GM12874 (cell line): ENCODE results near the gene SUGP1.

Experiments used
- TF ChIP-seq, protein P1 (sequence below): IDR thresholded peaks from 2 replicates; pipeline ENCODE4 v1.5.1; 2011; ENCODE audit warnings: low read depth, mild to moderate bottlenecking, control low read depth, low read length, moderate library complexity; ENCODE audit not compliant: insufficient read depth

Gene SUGP1

DNA sequence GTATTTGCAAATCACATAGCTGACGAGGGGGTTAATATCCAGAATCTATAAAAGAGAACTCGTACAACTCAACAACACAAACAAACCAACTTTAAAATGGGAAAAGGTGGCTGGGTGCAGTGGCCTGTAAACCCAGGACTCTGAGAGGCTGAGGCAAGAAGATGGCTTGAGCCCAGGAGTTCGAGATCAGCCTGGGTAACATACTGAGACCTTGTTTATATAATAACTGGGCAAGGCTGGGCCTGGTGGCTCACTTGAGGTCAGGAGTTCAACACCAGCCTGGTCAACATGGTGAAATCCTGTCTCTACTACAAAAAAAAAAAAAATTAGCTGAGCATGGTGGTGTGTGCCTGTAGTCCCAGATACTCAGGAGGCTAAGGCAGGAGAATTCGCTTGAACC, 25.4 kb downstream of the SUGP1 start:
- TF ChIP-seq, protein P1, sequence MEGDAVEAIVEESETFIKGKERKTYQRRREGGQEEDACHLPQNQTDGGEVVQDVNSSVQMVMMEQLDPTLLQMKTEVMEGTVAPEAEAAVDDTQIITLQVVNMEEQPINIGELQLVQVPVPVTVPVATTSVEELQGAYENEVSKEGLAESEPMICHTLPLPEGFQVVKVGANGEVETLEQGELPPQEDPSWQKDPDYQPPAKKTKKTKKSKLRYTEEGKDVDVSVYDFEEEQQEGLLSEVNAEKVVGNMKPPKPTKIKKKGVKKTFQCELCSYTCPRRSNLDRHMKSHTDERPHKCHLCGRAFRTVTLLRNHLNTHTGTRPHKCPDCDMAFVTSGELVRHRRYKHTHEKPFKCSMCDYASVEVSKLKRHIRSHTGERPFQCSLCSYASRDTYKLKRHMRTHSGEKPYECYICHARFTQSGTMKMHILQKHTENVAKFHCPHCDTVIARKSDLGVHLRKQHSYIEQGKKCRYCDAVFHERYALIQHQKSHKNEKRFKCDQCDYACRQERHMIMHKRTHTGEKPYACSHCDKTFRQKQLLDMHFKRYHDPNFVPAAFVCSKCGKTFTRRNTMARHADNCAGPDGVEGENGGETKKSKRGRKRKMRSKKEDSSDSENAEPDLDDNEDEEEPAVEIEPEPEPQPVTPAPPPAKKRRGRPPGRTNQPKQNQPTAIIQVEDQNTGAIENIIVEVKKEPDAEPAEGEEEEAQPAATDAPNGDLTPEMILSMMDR, result no peak

DNA sequence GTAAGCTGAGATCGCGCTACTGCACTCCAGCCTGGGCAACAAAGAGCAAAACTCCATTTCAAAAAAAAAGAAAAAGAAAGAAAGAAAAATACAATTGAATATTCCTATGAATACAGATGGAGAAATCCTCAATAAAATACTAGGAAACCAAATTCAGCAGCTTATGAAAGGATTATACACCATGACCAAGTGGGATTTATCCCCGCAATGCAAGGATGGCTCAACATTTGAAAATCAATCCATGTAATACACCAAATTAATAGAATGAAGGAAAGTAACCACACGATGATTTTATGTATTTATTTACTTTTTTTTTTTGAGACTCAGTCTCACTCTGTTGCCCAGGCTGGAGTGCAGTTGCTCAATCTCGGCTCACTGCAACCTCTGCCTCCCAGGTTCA, 27.7 kb downstream of the SUGP1 start:
- TF ChIP-seq, protein P1, result no peak

DNA sequence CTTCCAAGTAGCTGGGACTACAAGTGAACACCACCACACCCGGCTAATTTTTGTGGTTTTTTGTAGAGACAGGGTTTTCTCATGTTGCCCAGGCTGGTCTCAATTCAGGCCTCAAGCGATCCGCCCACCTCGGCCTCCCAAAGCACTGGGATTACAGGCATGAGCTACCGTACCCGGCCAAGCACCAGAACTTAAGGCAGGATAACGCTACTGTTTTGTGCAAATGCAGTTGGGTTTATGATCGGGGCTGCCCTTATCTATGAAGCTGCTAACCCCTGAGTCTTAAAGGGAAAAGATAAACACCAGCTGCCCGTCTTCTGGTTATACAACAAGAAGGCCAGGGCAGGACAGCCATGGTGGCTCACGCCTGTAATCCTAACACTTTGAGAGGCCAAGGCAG, 34.6 kb downstream of the SUGP1 start:
- TF ChIP-seq, protein P1, result no peak

DNA sequence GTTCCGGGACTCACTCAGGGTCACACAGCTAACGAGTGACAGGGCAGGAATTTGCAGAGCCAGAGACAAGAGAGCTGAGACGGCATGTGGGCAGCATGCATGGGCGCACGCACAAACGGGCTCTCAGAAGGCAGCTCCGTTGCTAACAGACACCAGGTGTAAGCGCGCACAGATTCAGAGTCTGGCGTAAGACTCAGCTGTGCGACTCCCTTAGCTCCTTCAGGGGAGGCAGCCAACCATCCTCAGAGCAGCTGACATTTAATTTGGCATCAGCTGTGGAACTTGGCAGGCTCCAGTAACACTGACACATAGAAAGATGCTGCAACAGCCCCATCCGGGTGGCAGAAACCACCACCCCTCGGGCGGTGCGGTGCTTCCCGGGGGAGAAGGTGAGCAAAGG, 39.7 kb downstream of the SUGP1 start:
- TF ChIP-seq, protein P1, result no peak

DNA sequence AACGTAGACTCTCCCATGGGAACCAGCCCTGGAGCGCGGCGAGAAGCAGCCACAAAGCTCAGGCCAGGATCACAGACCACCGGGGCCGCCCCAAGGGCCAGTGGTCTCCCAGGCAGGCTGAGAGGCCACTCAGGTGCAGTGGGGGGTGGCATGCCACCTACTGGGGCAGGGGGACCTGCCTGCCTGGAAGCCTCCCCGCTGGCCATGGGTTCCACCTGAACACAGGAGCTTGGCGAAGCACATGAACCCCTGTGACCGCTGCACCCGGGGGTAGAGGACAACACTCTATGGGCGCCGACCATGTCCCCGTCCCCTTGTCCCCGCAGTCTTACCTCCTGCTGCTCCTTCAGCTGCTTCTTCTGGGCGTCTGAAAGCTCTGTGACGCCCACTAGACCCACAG, 40.5 kb downstream of the SUGP1 start:
- TF ChIP-seq, protein P1, result no peak

DNA sequence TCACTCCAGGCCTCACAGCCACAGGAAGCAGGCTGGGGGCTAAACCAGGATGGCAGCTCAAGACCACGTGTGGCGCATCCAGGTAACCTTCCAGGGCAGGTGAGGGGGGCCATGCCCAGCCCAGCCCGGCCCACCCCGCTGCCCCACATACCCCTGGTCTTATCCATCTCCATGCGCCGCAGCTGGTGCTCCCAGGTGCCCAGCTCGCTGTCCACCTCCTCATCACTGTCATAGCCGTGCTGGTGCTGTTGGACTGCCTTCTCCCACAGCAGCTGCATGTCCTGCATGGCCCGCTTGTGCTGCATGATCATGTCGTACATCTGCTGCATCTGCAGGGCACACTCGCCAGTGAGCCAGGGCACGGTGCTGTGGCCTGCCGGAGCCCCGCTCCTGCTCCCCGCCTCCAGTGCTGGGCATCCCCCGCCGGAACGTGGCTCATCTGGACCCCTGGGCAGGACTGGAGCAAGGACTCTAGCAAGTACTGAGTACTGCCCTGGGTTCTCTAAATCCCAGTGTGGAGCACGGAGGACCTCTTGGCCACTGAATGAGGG, 41.2 kb downstream of the SUGP1 start:
- TF ChIP-seq, protein P1, result no peak

DNA sequence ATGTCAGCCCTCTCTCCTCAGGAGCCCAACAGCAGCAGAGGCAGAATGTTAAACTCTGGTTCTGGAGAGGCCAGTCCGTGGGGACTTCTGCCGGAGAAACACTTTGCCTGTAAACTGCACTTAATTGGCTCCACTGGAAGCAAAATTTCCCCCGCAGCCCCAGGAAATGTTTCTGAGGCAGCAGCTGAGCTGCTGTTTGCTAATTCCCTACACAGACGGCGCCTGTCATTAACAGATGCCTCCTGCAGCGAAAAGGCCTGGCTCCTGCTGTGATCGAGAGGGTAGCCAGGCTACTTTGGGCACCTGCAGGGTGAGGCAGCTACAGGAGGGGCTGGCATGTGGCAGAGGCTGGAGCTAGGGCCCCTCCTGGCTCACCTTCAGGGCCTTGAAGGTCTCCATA, 42.0 kb downstream of the SUGP1 start:
- TF ChIP-seq, protein P1, result no peak
